Activated CD8-positive, alpha-beta memory T cell treated with anti-CD3 and anti-CD28 coated beads for 36 hours (primary cell): ENCODE measurements around the gene KCNMA1. TPM values are rescaled to one million over a fixed set of nuclear protein-coding genes. Genes with fewer than 3 reads are reported as not detected.

ENCODE experiments used
- CTCF ChIA-PET: fragments of 350-600 bp; sonication (Branson Sonifier 250); formaldehyde crosslinking; loops from one replicate; lab custom pipeline; 2021; ENCODE audit warnings: antibody characterized with exemption; lab: Charles Lee
- POLR2A ChIA-PET: fragments of 350-600 bp; sonication (Branson Sonifier 250); formaldehyde crosslinking; loops from one replicate; lab custom pipeline; 2021; ENCODE audit warnings: antibody characterized with exemption; lab: Charles Lee
- total RNA-seq, 2 experiments: library from RNA; stranded (reverse); gene quantifications; one replicate each; pipeline ENCODE4 v1.2.3, GENCODE V29; 2021

KCNMA1 gene
- total RNA-seq, 2 experiments from 2014 or later: not detected

- ChIA-PET POLR2A (no interaction called here), CTCF (no interaction called here)
Measured at GRCh38 chr10:76972541-76972940, 665.1 kb downstream of the KCNMA1 start.

DNA sequence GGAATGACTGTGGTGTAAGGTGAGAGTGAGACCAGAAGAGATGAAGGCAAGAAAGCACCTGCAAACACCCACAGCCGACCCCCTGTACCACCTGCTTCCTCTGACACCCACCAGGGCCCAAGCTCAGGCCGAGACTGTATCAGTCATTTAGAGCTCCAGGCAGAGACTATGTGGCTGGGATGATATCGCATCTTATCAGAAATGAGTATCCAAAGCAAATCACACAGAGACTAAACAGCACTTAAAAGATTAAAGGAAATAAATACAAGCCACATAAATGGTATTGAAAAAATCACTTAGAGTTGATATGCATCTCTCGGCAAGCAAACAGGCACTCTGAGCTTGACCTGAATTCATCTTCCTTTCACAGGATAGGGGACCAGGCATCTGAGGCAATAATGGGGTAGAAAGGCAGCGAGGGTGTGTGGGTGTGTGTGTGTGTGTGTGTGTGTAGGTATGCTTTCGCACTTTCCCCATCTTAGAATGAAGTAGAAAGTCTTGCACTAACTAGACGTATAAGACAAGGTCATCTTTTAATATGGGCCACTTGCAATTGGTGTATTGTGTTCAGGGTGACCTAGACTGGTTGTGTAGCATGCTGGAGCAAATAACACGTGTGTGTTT lies 665.9 kb downstream of the KCNMA1 start:
- CTCF ChIA-PET: no interaction called here
- POLR2A ChIA-PET: no interaction called here

DNA sequence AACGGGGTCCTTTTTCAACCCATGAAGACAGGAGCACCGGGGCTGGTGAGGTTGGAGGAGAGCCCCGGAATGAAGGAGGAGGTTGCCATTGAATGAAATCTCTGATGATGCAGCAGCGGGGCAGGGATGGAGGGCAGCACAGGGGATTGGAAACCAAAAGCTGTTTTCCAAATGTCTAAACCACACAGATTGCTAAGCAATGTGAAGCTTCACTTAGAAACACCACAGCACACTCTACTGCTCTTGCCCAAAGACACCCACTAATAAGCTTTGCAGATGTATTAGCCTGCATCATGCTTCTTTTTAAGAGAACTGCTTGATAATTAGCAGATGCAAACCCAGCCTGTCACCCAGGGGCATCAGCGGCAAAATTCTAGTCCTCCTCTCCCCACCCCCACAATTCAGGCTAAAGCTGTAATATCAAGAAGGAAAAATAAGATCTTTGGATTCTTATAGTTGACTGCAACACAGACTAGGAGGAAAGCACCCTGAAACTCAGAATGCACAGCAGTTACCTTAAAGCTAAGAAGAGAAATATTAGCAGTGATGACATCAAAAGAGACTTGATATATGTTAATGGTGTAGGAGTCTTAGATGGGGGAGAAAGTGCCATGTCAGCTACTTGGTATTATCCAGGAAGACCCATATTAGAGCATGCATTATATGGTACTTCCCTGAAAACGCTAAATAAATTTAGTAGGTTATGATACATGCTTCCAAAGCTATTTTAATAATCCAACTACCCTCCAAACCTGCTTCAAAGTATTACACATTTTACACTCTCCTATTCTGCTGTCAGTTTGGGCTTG lies 666.7 kb downstream of the KCNMA1 start:
- ChIA-PET POLR2A (no interaction called here), CTCF (no interaction called here)

- POLR2A ChIA-PET: no interaction called here
- CTCF ChIA-PET: no interaction called here
Measured at GRCh38 chr10:76969366-76969948, 668.2 kb downstream of the KCNMA1 start.

GRCh38 chr10:76968483-76968882 lies 669.1 kb downstream of the KCNMA1 start:
- POLR2A ChIA-PET: no interaction called here
- CTCF ChIA-PET: no interaction called here

DNA sequence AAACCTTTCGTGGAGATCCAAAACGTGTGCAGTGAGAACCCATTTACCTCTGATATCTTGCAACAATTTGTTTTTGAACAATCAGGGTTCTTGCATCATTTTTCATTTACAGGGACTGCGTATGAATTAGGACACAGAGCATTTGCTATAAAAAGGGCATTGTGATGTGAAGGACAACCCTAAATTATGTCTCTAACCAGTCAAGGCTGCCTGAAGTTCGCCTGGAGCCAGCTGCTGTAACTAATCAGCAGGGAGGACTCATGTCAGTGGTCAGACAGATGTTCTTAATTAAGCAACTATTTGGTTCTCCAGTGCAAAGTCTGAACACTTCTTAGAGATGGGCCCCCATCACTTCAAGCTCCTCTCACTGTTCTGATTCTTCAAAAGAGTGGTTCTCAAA lies 674.8 kb downstream of the KCNMA1 start:
- ChIA-PET POLR2A (no interaction called here), CTCF (interaction anchor here (0.6 kb wide), 1 partner anchor 94 kb away, joined by 5 read pairs; no protein-coding TSS in a partner anchor)

GRCh38 chr10:76961841-76962240 lies 675.8 kb downstream of the KCNMA1 start:
- POLR2A ChIA-PET: no interaction called here
- CTCF ChIA-PET: no interaction called here

DNA sequence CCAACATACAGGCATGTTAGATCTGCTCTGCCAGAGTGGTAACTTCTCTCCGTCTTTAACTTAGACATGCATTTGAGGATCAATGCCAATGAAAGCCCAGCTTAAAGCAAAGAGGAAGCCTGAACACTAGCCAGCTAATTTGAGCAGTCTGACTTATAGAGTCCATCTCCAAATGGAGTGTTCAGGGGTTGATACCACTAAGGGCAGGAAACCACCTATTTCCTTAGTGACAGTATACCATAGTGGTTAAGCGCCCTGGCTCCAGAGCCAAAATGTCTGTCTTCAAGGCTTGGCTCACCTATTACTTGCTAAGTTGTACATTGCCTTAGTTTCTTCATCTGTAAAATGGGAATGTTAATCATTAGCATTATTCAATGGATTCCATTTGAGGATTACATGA lies 678.5 kb downstream of the KCNMA1 start:
- CTCF ChIA-PET: no interaction called here
- POLR2A ChIA-PET: no interaction called here

DNA sequence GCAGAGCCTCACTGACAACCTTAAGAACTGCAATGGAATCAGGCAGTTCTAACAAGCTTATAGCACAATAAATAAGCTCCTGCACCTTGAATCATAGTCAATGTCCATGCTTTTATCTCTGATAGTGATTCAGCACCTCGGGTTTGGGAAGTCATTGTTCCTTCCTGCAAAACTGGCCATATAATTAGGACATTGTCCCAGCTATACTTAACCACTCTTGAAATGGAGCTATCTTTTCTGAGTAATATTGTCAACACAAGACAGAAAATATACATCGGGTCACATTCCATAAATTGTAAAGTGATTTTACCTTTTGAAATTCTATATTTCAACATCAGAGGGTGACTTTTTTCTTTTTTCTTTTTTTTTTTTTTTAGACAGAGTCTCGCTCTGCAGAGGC lies 682.8 kb downstream of the KCNMA1 start:
- CTCF ChIA-PET: no interaction called here
- POLR2A ChIA-PET: no interaction called here

GRCh38 chr10:76950354-76950753 lies 687.3 kb downstream of the KCNMA1 start:
- POLR2A ChIA-PET: no interaction called here
- CTCF ChIA-PET: no interaction called here

DNA sequence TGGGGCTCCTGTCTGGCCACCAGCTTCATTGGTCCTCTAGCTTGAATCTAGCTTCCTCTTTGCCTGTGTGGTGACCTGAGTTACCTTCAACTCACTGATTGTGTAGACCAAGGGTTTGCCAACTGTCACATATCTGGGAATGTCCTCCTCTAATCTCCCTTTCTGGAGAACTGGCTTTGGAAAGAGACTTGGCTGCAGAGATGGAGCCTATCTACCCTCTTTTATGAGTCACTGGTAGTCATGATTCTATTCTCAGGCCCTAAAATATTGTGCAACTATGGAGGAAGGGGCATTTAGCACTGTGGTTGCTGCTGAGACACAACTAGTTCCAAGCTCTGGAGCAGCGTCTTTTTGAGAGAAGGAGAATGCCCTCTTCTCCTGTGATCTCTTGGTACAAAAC lies 691.3 kb downstream of the KCNMA1 start:
- CTCF ChIA-PET: no interaction called here
- POLR2A ChIA-PET: no interaction called here

GRCh38 chr10:76945166-76945565 lies 692.4 kb downstream of the KCNMA1 start:
- CTCF ChIA-PET: no interaction called here
- POLR2A ChIA-PET: no interaction called here

GRCh38 chr10:76944640-76945039 lies 693.0 kb downstream of the KCNMA1 start:
- ChIA-PET POLR2A (no interaction called here), CTCF (no interaction called here)

DNA sequence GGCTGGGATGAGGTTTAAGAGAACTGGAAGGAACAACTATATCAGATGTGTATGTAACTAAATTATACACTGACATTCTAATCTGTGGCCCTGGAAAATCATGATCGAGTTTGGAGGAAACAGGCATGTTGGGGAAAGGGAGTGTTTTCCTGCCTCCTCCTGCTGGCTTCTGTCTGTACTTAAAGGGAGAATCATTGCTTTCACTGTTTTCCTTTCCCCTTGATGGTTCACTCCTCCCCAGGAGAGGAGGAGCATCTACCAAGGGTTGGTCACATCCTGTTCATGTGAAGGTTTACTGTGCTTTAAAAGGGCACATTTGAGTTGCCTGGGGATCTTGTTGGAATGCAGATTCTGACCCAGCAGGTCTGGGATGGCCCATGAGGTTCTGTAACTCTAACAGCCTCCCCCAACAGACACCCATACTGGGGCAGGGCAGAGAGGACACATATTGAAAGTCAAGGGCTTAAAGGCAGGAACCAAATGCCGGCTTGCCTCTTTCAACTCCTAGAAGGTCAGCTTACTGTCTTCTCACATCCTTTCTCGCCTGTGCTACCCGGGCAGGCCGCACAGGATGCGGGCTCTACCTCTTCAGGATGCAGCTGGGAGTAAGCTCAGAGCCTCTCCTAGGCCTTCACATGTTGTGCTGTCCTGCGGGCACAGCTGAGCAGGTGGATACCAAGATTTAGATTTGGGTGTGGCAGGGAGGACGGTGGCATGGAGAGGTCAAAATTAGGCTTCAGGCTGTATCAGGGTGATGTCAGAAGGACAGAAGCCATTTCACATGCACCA lies 694.8 kb downstream of the KCNMA1 start:
- POLR2A ChIA-PET: no interaction called here
- CTCF ChIA-PET: no interaction called here

GRCh38 chr10:76939933-76940468 lies 697.6 kb downstream of the KCNMA1 start:
- ChIA-PET POLR2A (no interaction called here), CTCF (no interaction called here)

- POLR2A ChIA-PET: no interaction called here
- CTCF ChIA-PET: no interaction called here
Measured at GRCh38 chr10:76937181-76937600, 700.4 kb downstream of the KCNMA1 start.

- CTCF ChIA-PET: no interaction called here
Measured at GRCh38 chr10:76935941-76936613, 701.5 kb downstream of the KCNMA1 start.

GRCh38 chr10:76928565-76928964 lies 709.0 kb downstream of the KCNMA1 start:
- ChIA-PET POLR2A (no interaction called here), CTCF (no interaction called here)

More at GRCh38 chr10:76935941-76936613, 701.5 kb downstream of the KCNMA1 start:
- POLR2A ChIA-PET: no interaction called here
